Endodermal cell (in vitro differentiated cells): ENCODE data around the gene GDF7. TPM values are rescaled to one million over a fixed set of nuclear protein-coding genes. Genes with fewer than 3 reads are reported as not detected.

Experiments used
- DNase-seq: peaks from one replicate; pipeline ENCODE4 v3.0.0-alpha.2; 2017
- H3K27ac ChIP-seq: 2 replicates; pipeline ENCODE4 v1.5.1; 2013; ENCODE audit warnings: mild to moderate bottlenecking, low read depth, low read length, moderate library complexity
- H3K27me3 ChIP-seq: 2 replicates; pipeline ENCODE4 v1.6.1; 2013; ENCODE audit warnings: mild to moderate bottlenecking, low read length, moderate library complexity; ENCODE audit not compliant: insufficient read depth, control insufficient read depth, poor library complexity, severe bottlenecking
- H3K36me3 ChIP-seq: 2 replicates; pipeline ENCODE4 v1.7.0; 2013; ENCODE audit warnings: mild to moderate bottlenecking, low read length, moderate library complexity; ENCODE audit not compliant: control insufficient read depth, insufficient read depth
- H3K4me1 ChIP-seq: one replicate; pipeline ENCODE4 v1.7.0; 2013; ENCODE audit warnings: low read length; ENCODE audit not compliant: control insufficient read depth, insufficient read depth
- H3K4me3 ChIP-seq: 2 replicates; pipeline ENCODE4 v1.5.1; 2013; ENCODE audit warnings: mild to moderate bottlenecking, low read length, moderate library complexity
- H3K9ac ChIP-seq: 2 replicates; pipeline ENCODE4 v1.6.1; 2013; ENCODE audit warnings: mild to moderate bottlenecking, low read length, moderate library complexity; ENCODE audit not compliant: poor library complexity, severe bottlenecking; ENCODE audit errors: extremely low read depth
- H3K9me3 ChIP-seq: 2 replicates; pipeline ENCODE4 v1.6.1; 2013; ENCODE audit warnings: mild to moderate bottlenecking, low read length, moderate library complexity; ENCODE audit not compliant: control insufficient read depth
- H3K27ac Mint-ChIP-seq: 2 replicates; pipeline ENCODE4 v1.8.0; 2020; ENCODE audit warnings: mixed read lengths
- H3K27me3 Mint-ChIP-seq: 2 replicates; pipeline ENCODE4 v1.8.0; 2021; ENCODE audit warnings: mild to moderate bottlenecking, mixed read lengths; ENCODE audit not compliant: insufficient read depth
- H3K36me3 Mint-ChIP-seq: 2 replicates; pipeline ENCODE4 v1.8.0; 2020; ENCODE audit warnings: low read depth, mixed read lengths
- H3K4me1 Mint-ChIP-seq: 2 replicates; pipeline ENCODE4 v1.8.0; 2020; ENCODE audit warnings: mixed read lengths
- H3K4me3 Mint-ChIP-seq: 2 replicates; pipeline ENCODE4 v1.8.0; 2020; ENCODE audit warnings: mild to moderate bottlenecking, moderate library complexity, mixed read lengths
- H3K9me3 Mint-ChIP-seq: 2 replicates; pipeline ENCODE4 v1.8.0; 2020; ENCODE audit warnings: mild to moderate bottlenecking, mixed read lengths
- WGBS, 2 experiments: methylation state at CpG; one replicate each; pipeline versions ENCODE4 v1.1.5 to v1.1.7; 2013; ENCODE audit warnings: missing lambda C conversion rate in 2 of 2, mixed read lengths in 1 of 2; ENCODE audit not compliant: insufficient coverage in 1 of 2, insufficient read length in 1 of 2; 5-methylcytosine and 5-hydroxymethylcytosine counted together
- total RNA-seq, 2 donors: library from RNA; stranded (reverse); fragmentation: NEBNext Ultra II Directional in 1 of 2; extraction: Animal tissue kit (Norgen Biotek cat#: 25700) in 1 of 2; gene quantifications; 2 replicates in 1 of 2; 3 replicates in 1 of 2; pipeline ENCODE4 v1.2.1, GENCODE V29; 2021
- TF ChIP-seq, protein P1 (sequence below): fragments of 200-600 bp; sonication (generic); conservative IDR thresholded peaks from 2 replicates; pipeline ENCODE4 v1.5.0; 2021; ENCODE audit warnings: antibody characterized with exemption, mild to moderate bottlenecking

Gene GDF7
- total RNA-seq, 2 donors from 2014 or later = 0.07 to 0.09 TPM

DNA sequence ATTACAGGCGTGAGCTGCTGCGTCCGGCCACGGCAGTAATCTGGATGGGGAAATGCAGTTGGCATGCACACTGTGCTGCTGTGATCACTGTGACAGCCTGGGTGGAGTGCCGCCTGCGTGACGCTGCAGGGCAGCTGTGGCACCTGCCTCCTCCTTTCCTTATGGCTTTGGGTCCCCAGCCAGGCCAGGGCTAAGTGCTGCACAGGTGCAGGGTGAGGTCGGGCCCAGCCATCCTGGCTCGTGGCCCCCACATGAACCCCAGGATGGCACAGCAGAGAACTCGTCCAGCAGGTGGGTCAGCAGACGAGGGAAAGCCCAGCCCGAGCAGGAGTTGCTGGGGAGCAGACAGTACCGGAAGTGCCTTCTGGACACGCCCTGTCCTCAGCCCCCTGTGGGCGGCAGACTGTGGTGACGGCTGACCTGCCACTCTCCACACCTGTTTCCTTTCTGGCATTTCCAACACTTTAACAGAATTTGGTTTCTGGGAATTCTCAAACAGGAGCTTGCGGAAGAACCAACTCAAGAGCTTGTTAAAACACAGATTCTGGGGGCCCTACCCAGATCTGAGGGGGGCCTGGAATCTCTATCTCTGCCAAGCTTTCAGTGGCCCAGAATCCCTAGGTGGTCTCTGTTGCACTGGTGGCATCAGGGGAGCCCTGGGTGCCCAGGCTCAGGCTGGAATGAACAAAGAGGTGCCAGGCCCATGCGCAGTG, 33.0 kb upstream of the GDF7 start:
- peaks cover 18% of the 10 kb centered on the region for H3K4me1 Mint-ChIP-seq
- 93 to 97% methylated on average over 15 to 18 of the region's 18 CpGs for WGBS, 2 experiments

DNA sequence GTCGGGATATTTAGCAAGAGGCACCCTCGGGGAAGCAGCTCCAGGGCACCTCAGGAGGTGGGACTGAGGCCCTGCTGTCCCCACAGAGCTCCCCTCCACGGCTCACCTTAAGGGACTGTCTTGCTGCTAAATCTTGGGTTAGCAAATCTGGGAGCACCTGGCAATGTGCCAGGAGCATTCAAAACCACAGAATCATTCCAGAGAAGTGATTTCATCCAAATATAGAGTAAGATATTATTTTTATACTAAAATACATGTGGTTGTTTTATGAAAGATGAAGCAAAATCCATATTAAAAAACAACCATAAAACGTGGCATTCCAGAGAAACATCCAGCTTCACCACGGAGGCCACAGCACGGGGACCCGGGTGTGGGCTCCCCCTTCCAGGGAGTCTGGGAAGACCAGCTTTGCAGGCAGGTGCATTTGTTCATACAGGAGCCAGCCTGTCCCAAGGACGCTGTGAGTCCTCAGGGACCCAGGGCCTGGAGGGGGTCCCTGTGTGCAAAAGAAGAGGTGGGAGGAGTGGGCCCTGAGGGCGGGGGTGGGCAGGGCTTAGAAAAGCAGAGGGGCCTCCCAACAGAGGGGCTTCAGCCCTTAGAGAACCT, 32.3 kb upstream of the GDF7 start:
- Histone ChIP-seq H3K27ac (no peak overlapping the region), H3K36me3 (peaks cover 7% of the 10 kb centered on the region), H3K9ac (no peak overlapping the region), H3K9me3 (no peaks in the 10 kb centered on the region), H3K4me3 (no peak overlapping the region), H3K4me1 (no peaks in the 10 kb centered on the region), H3K27me3 (no peaks in the 10 kb centered on the region)
- H3K4me3 Mint-ChIP-seq = no peak overlapping the region
- TF ChIP-seq, protein P1, sequence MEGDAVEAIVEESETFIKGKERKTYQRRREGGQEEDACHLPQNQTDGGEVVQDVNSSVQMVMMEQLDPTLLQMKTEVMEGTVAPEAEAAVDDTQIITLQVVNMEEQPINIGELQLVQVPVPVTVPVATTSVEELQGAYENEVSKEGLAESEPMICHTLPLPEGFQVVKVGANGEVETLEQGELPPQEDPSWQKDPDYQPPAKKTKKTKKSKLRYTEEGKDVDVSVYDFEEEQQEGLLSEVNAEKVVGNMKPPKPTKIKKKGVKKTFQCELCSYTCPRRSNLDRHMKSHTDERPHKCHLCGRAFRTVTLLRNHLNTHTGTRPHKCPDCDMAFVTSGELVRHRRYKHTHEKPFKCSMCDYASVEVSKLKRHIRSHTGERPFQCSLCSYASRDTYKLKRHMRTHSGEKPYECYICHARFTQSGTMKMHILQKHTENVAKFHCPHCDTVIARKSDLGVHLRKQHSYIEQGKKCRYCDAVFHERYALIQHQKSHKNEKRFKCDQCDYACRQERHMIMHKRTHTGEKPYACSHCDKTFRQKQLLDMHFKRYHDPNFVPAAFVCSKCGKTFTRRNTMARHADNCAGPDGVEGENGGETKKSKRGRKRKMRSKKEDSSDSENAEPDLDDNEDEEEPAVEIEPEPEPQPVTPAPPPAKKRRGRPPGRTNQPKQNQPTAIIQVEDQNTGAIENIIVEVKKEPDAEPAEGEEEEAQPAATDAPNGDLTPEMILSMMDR = no peak
- peaks cover 18% of the 10 kb centered on the region for H3K4me1 Mint-ChIP-seq
- DNase-seq = no peak
- H3K27me3 Mint-ChIP-seq = no peaks in the 10 kb centered on the region
- no peak overlapping the region for H3K27ac Mint-ChIP-seq
- H3K36me3 Mint-ChIP-seq = peaks cover 11% of the 10 kb centered on the region
- WGBS, 2 experiments = 90 to 93% methylated on average over 6 to 9 of the region's 9 CpGs
- no peaks in the 10 kb centered on the region for H3K9me3 Mint-ChIP-seq

More for the DNA sequence above, 33.0 kb upstream of the GDF7 start:
- TF ChIP-seq, protein P1 = peak; percentile 46
- H3K27me3 ChIP-seq = no peaks in the 10 kb centered on the region
- no peak overlapping the region for H3K27ac ChIP-seq
- H3K36me3 ChIP-seq = peaks cover 7% of the 10 kb centered on the region
- H3K27me3 Mint-ChIP-seq = no peaks in the 10 kb centered on the region
- H3K9me3 Mint-ChIP-seq = no peaks in the 10 kb centered on the region
- H3K9me3 ChIP-seq = no peaks in the 10 kb centered on the region
- no peaks in the 10 kb centered on the region for H3K4me1 ChIP-seq
- no peak for DNase-seq
- no peak overlapping the region for H3K9ac ChIP-seq
- no peak overlapping the region for H3K4me3 Mint-ChIP-seq
- peak overlapping the region; percentile 26 for H3K27ac Mint-ChIP-seq
- H3K36me3 Mint-ChIP-seq = peaks cover 8% of the 10 kb centered on the region
- H3K4me3 ChIP-seq = no peak overlapping the region

DNA sequence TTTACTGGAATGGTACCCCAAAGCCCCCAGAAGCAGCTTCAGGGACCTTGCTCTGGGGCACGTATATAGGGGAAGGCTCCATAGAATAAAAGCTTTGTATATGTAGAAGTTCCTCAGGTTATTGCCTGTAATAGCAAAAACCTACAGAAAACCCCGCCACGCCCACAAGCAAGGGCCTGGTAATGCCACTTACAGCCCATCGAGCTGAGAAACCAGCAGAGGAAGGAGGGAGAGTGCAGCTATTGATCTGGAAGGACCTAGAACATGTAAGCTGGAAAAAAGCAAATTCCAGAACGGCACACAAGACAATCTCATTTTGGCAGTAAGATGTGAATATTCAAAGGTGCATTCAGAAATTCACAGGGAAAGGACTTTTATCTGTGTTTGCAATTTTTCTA, 31.8 kb upstream of the GDF7 start:
- no peak overlapping the region for H3K27ac ChIP-seq
- Mint-ChIP-seq H3K4me1 (peaks cover 18% of the 10 kb centered on the region), H3K27me3 (no peaks in the 10 kb centered on the region), H3K4me3 (no peak overlapping the region), H3K9me3 (no peaks in the 10 kb centered on the region), H3K36me3 (peaks cover 11% of the 10 kb centered on the region), H3K27ac (no peak overlapping the region)
- no peak overlapping the region for H3K9ac ChIP-seq
- peaks cover 7% of the 10 kb centered on the region for H3K36me3 ChIP-seq
- H3K27me3 ChIP-seq = no peaks in the 10 kb centered on the region
- no peaks in the 10 kb centered on the region for H3K4me1 ChIP-seq
- TF ChIP-seq, protein P1 = no peak
- H3K4me3 ChIP-seq = no peak overlapping the region
- no peak for DNase-seq
- H3K9me3 ChIP-seq = no peaks in the 10 kb centered on the region
- 83 to 89% methylated on average over 5 of the region's 5 CpGs for WGBS, 2 experiments
